Astrocyte (in vitro differentiated cells and primary cell): ENCODE data around the gene APLP2. TPM values are rescaled to one million over a fixed set of nuclear protein-coding genes. Genes with fewer than 3 reads are reported as not detected.

Experiments used
- DNase-seq: peaks from one replicate; pipeline ENCODE4 v3.0.0-alpha.2; 2010; ENCODE audit warnings: low read depth
- FAIRE-seq: peaks from 2 replicates; lab custom pipeline; 2011; peaks lifted over from hg19 to GRCh38; lab: Jason Lieb, UNC
- H2AFZ ChIP-seq: 2 replicates; pipeline ENCODE4 v1.6.0; 2012; ENCODE audit warnings: low read depth, low read length, inconsistent platforms
- H3K27ac ChIP-seq: 2 replicates; pipeline ENCODE4 v1.5.1; 2011; ENCODE audit warnings: low read depth, low read length, inconsistent platforms
- H3K27me3 ChIP-seq: 2 replicates; pipeline ENCODE4 v1.6.0; 2011; ENCODE audit warnings: low read length, inconsistent platforms; ENCODE audit not compliant: insufficient read depth
- H3K36me3 ChIP-seq: 2 replicates; pipeline ENCODE4 v1.5.1; 2011; ENCODE audit warnings: low read length, inconsistent platforms; ENCODE audit not compliant: insufficient read depth
- H3K4me1 ChIP-seq: 2 replicates; pipeline ENCODE4 v1.5.1; 2011; ENCODE audit warnings: low read length, inconsistent platforms; ENCODE audit not compliant: insufficient read depth
- H3K4me2 ChIP-seq: 2 replicates; pipeline ENCODE4 v1.6.0; 2012; ENCODE audit warnings: low read length, inconsistent platforms
- H3K4me3 ChIP-seq: 2 replicates; pipeline ENCODE4 v1.5.1; 2011; ENCODE audit warnings: low read depth, mild to moderate bottlenecking, low read length, inconsistent platforms; ENCODE audit not compliant: insufficient read depth
- H3K79me2 ChIP-seq: 2 replicates; pipeline ENCODE4 v1.6.0; 2012; ENCODE audit warnings: mild to moderate bottlenecking, low read length, inconsistent platforms; ENCODE audit not compliant: insufficient read depth
- H3K9ac ChIP-seq: 2 replicates; pipeline ENCODE4 v1.6.0; 2012; ENCODE audit warnings: mild to moderate bottlenecking, low read length, inconsistent platforms
- H3K9me3 ChIP-seq: 2 replicates; pipeline ENCODE4 v1.5.1; 2012; ENCODE audit warnings: low read depth, mild to moderate bottlenecking, low read length, inconsistent platforms; ENCODE audit not compliant: insufficient read depth
- H4K20me1 ChIP-seq: 2 replicates; pipeline ENCODE4 v1.6.0; 2012; ENCODE audit warnings: low read length, inconsistent platforms; ENCODE audit not compliant: insufficient read depth
- H3K27ac Mint-ChIP-seq: one replicate; pipeline ENCODE4 v1.8.0; 2021; ENCODE audit warnings: mild to moderate bottlenecking, mixed read lengths; ENCODE audit not compliant: unreplicated experiment
- H3K27me3 Mint-ChIP-seq: one replicate; pipeline ENCODE4 v1.8.0; 2021; ENCODE audit warnings: low read depth, mixed read lengths; ENCODE audit not compliant: unreplicated experiment
- H3K36me3 Mint-ChIP-seq: one replicate; pipeline ENCODE4 v1.8.0; 2021; ENCODE audit warnings: low read depth, mixed read lengths; ENCODE audit not compliant: unreplicated experiment
- H3K4me1 Mint-ChIP-seq: one replicate; pipeline ENCODE4 v1.8.0; 2021; ENCODE audit warnings: low read depth, mixed read lengths; ENCODE audit not compliant: unreplicated experiment
- H3K4me3 Mint-ChIP-seq: one replicate; pipeline ENCODE4 v1.8.0; 2021; ENCODE audit warnings: mild to moderate bottlenecking, moderate library complexity, mixed read lengths; ENCODE audit not compliant: unreplicated experiment
- H3K9me3 Mint-ChIP-seq: one replicate; pipeline ENCODE4 v1.8.0; 2021; ENCODE audit warnings: mild to moderate bottlenecking, mixed read lengths; ENCODE audit not compliant: unreplicated experiment
- EZH2 ChIP-seq: IDR thresholded peaks from 2 replicates; pipeline ENCODE4 v1.6.1; 2012; ENCODE audit warnings: mild to moderate bottlenecking, low read length, inconsistent platforms; ENCODE audit not compliant: insufficient read depth
- total RNA-seq: library from RNA; stranded (reverse); gene quantifications from 2 replicates; pipeline ENCODE4 v1.2.1, GENCODE V29; 2021
- TF ChIP-seq, protein P1 (sequence below): IDR thresholded peaks from 2 replicates; pipeline ENCODE4 v1.5.1; 2011; ENCODE audit warnings: low read depth, mild to moderate bottlenecking, inconsistent platforms, low read length, moderate library complexity; ENCODE audit not compliant: insufficient read depth

The APLP2 gene
- total RNA-seq, 1 donor from 2014 or later = 849 TPM

DNA sequence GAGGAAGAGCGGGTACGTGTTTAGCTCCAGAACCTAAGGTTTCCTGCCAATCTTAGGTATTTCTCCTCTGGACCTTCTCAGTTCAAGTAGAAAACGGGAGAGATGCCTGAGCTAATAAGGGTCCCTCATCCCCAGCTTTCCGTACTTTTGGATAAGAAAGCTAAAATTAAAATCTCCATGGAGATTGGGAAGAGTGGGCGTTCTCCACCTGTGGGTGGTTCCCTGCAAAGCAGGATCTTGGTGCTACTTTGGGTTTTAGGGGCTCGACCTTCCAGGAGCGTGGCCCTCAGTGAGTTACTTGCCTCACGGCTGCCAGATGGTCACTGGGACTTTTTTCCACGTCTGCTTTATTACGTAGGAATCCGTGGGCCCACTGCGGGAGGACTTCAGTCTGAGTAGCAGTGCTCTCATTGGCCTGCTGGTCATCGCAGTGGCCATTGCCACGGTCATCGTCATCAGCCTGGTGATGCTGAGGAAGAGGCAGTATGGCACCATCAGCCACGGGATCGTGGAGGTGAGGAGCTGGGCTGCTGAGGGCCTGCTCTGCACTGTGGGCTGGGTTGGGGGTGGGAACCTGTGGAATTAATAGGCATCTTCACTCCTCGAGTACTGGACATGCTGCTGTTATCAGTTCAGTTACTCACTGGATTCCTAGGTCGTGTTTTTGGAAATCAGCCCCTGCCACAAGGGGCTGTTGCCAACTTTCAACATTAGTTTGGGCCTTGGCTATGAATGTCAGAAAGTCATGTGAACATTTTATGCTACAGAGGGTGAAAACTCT is 72.1 kb downstream of the APLP2 start:
- Histone ChIP-seq H2AFZ (no peak overlapping the region), H3K27me3 (no peaks in the 10 kb centered on the region), H4K20me1 (peaks cover 45% of the 10 kb centered on the region), H3K4me2 (no peak overlapping the region), H3K9me3 (no peaks in the 10 kb centered on the region), H3K27ac (no peak overlapping the region), H3K79me2 (peaks cover 3% of the 10 kb centered on the region), H3K9ac (no peak overlapping the region), H3K36me3 (peaks cover 9% of the 10 kb centered on the region), H3K4me3 (no peak overlapping the region), H3K4me1 (peaks cover 3% of the 10 kb centered on the region)
- Mint-ChIP-seq H3K4me1 (peaks cover 17% of the 10 kb centered on the region), H3K27me3 (no peaks in the 10 kb centered on the region), H3K4me3 (no peak overlapping the region), H3K9me3 (no peaks in the 10 kb centered on the region), H3K27ac (no peak overlapping the region), H3K36me3 (peaks cover 27% of the 10 kb centered on the region)
- FAIRE-seq (no peak), DNase-seq (peak; percentile 63)
- no peak for TF ChIP-seq EZH2
- TF ChIP-seq, protein P1, sequence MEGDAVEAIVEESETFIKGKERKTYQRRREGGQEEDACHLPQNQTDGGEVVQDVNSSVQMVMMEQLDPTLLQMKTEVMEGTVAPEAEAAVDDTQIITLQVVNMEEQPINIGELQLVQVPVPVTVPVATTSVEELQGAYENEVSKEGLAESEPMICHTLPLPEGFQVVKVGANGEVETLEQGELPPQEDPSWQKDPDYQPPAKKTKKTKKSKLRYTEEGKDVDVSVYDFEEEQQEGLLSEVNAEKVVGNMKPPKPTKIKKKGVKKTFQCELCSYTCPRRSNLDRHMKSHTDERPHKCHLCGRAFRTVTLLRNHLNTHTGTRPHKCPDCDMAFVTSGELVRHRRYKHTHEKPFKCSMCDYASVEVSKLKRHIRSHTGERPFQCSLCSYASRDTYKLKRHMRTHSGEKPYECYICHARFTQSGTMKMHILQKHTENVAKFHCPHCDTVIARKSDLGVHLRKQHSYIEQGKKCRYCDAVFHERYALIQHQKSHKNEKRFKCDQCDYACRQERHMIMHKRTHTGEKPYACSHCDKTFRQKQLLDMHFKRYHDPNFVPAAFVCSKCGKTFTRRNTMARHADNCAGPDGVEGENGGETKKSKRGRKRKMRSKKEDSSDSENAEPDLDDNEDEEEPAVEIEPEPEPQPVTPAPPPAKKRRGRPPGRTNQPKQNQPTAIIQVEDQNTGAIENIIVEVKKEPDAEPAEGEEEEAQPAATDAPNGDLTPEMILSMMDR = no peak

DNA sequence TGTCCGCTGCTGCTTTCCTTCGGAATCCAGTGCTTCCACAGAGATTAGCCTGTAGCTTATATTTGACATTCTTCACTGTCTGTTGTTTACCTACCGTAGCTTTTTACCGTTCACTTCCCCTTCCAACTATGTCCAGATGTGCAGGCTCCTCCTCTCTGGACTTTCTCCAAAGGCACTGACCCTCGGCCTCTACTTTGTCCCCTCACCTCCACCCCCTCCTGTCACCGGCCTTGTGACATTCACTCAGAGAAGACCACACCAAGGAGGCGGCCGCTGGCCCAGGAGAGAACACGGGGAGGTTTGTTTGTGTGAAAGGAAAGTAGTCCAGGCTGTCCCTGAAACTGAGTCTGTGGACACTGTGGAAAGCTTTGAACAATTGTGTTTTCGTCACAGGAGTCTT is 74.4 kb downstream of the APLP2 start:
- no peaks in the 10 kb centered on the region for H3K9me3 ChIP-seq
- no peak overlapping the region for H3K27ac ChIP-seq

More for the DNA sequence above, 74.4 kb downstream of the APLP2 start:
- Mint-ChIP-seq H3K27me3 (no peaks in the 10 kb centered on the region), H3K4me3 (no peak overlapping the region), H3K9me3 (no peaks in the 10 kb centered on the region), H3K36me3 (peaks cover 22% of the 10 kb centered on the region), H3K4me1 (peaks cover 12% of the 10 kb centered on the region), H3K27ac (no peak overlapping the region)
- FAIRE-seq (no peak), DNase-seq (no peak)
- no peak for TF ChIP-seq EZH2
- TF ChIP-seq, protein P1 = no peak
- peaks cover 9% of the 10 kb centered on the region for H3K36me3 ChIP-seq
- peaks cover 32% of the 10 kb centered on the region for H4K20me1 ChIP-seq
- no peak overlapping the region for H3K4me3 ChIP-seq
- H3K4me2 ChIP-seq = no peak overlapping the region
- no peak overlapping the region for H3K9ac ChIP-seq
- H3K4me1 ChIP-seq = peaks cover 3% of the 10 kb centered on the region
- H3K79me2 ChIP-seq = peaks cover 1% of the 10 kb centered on the region
- no peak overlapping the region for H2AFZ ChIP-seq
- no peaks in the 10 kb centered on the region for H3K27me3 ChIP-seq
